ENCODE measurements around the gene MLN. TPM values are rescaled to one million over a fixed set of nuclear protein-coding genes. Genes with fewer than 3 reads are reported as not detected.

Gene MLN
- total RNA-seq, 1 donor from 2014 or later, result not detected

DNA sequence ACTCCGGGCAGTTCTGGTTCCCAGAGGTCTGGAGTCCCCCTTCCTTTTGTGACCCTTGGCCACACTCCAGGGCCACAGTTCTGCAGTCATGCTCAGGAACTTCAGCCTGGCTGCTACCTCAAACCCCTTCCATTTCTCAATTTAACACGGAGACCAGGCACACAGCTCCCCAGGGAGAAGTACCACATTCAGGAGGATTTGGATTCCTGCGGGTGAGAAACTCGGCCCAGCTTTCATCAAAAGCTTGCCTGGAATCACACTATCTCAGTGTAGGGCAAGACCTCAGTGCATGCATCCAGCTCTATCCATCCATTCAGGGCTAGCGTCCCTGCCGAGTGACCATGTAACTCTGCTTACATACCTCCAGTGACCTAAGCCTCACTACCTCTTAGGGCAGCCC, 40.3 kb downstream of the MLN start:
- no peak for DNase-seq (ENCODE audit: low spot score)
- intact Hi-C loops (cut with DNase I), result loop anchor here (2.0 kb wide), 1 partner anchor 179 kb away; no protein-coding TSS in a partner anchor

GRCh38 chr6:33762713-33763112, 41.1 kb downstream of the MLN start:
- DNase-seq (ENCODE audit: low spot score), result no peak
- intact Hi-C loops (cut with DNase I), result loop anchor here (1.0 to 2.0 kb wide), 2 partner anchors 18 to 178 kb away; no protein-coding TSS in a partner anchor

GRCh38 chr6:33761922-33762629, 41.7 kb downstream of the MLN start:
- DNase-seq (ENCODE audit: low spot score), result peak; percentile 86
- intact Hi-C loops (cut with DNase I), result loop anchor here (1.0 to 2.0 kb wide), 3 partner anchors 18 to 177 kb away; partner anchors contain the start of gene UQCC2

GRCh38 chr6:33761581-33761921, 42.3 kb downstream of the MLN start:
- intact Hi-C loops (cut with DNase I), result loop anchor here (2.0 kb wide), 1 partner anchor 51 kb away; the partner anchor contains the start of gene UQCC2
- DNase-seq (ENCODE audit: low spot score), result no peak

DNA sequence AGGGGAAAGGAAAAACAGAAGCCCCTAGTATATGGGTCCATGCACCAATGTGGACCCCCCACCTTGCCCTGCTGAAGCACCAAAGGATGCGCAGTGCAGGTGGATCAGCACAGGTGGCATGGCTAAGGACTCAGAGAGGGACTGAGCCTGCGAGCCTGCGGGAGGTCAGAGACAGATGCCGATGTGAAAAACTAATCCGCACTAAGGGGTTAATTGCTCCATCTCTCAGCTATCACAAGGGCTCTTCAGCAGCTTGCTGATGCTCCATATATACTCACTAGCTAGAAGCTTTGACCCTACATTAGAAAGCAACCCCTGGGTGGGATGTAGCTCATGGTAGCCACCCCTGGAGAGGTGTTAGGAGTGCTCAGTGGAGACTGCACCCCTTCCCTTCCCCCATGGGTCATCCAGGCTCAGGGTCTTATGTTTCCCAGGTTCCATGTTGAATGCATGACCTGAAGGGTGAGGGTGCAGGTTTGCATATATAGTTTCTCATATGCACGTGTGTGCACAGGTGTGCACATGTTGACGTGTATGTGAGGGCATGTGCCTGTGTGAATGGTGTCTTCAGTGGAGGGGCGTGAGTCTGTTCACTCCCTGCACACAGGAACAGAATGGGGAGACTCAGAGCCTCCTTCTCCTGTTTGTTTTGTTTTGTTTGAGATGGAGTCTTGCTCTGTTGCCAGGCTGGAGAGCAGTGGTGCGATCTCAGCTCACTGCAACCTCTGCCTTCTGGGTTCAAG, 43.7 kb downstream of the MLN start:
- no peak for DNase-seq (ENCODE audit: low spot score)

GRCh38 chr6:33758815-33759216, 45.0 kb downstream of the MLN start:
- DNase-seq (ENCODE audit: low spot score), result no peak
- intact Hi-C loops (cut with DNase I), result no loop called here

More for the DNA sequence above, 43.7 kb downstream of the MLN start:
- intact Hi-C loops (cut with DNase I), result loop anchor here (2.0 kb wide), 1 partner anchor 49 kb away; the partner anchor contains the start of gene UQCC2

GRCh38 chr6:33757906-33758305, 45.9 kb downstream of the MLN start:
- intact Hi-C loops (cut with DNase I), result no loop called here
- DNase-seq (ENCODE audit: low spot score), result no peak

GRCh38 chr6:33757113-33757512, 46.7 kb downstream of the MLN start:
- no peak for DNase-seq (ENCODE audit: low spot score)
- intact Hi-C loops (cut with DNase I), result no loop called here

- intact Hi-C loops (cut with DNase I), result no loop called here
- DNase-seq (ENCODE audit: low spot score), result no peak
These were observed 47.4 kb downstream of the MLN start for GRCh38 chr6:33756211-33756954.

- intact Hi-C loops (cut with DNase I), result no loop called here
- no peak for DNase-seq (ENCODE audit: low spot score)
These were observed 48.5 kb downstream of the MLN start for GRCh38 chr6:33755070-33755869.

DNA sequence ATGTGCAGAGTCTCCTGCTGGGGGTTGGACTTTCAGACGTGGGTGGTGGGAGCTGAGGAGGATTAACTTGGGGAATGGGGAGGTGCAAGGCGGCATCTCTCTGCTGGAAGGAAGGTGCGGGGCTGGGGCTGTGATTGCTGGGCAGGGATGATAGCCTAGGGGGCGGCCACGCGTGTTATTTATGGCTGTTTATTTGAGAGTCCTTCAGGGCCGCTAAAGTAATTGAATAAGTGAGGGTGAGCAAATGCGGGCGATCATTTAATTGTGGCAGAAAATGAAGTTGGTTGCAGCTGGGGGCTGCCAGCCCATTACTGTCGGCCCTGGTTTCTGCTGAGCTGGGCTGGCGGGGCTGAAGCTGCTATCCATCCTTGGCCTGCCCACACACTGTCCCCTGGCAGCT, 49.6 kb downstream of the MLN start:
- intact Hi-C loops (cut with DNase I), result no loop called here
- no peak for DNase-seq (ENCODE audit: low spot score)

GRCh38 chr6:33752646-33753015, 51.2 kb downstream of the MLN start:
- intact Hi-C loops (cut with DNase I), result no loop called here
- DNase-seq (ENCODE audit: low spot score), result no peak

DNA sequence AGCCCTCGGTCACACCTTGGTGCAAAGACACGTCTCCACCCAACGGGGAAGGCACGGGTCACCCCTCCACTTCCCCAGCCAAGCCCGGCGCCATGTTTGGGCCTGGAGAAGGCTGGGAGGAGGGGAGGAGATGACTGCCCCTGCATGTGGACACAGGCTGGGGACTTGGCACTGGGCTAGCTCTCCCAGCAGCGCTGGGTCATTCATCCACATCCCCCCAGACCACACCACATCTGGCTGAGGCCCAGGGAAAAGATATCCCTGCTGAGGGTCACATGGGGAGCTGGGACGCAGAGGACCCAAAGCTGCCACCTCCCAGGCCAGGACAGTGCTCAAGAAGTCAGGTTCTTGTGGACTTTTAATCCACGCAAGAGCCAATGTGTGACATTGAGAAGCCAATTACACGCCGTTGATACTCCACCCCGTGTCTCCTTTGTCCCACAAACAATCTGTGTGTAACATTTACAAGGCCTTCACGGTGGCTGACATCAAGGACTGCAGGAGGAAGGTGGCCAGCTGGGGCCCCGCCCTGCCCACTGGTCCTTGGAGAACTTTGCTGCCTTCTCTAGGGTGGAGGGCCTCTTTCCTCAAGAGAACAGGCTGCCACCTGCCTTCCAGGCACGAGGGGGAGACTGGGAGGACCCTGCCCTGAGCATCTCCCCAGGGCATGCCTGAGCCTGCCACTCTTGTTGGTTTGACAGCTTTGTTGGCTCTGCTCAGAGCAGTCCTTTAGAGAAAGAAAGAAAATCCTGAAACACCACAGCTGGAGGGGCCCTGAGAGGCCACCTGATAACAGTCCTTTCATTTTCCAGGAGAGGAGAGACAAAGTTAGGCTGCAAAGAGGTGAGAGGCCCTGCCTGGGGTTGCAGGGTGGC, 51.8 kb downstream of the MLN start:
- no peak for DNase-seq (ENCODE audit: low spot score)
- intact Hi-C loops (cut with DNase I), result no loop called here

DNA sequence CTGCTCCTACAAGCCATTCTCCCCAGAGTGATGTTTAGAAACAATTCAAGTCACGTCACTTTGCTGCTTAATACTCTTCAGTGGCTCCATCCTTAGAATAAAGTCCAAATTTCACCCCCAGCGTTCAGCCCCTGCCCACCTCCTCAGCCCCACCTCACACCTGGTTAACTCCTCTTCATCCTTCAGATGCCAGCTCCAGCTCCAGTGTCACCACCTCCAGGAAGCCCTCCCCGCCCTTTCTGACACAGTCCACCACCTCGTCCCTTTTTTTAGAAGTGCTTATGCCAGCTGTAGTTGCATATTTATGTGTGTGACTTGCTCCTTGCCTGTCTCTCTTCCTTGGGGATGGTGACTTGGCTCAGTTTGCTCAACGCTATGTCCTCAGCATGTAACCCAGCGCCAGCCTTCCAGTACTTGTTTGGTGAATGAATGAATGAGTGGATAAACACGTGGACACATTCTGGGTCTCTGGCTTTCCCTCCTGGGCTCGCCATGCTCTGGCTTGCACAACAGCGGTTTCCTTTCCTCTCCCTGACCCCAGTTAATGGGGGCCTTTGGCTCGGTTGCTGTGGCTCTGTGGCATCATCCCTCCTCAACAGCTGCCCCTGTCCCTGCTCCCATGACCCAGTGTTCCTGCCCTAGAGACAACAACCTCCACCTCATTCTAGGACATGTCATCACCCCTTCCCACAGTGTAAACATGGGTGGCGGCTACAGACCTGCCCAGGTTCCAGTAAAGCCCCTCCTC, 53.4 kb downstream of the MLN start:
- no peak for DNase-seq (ENCODE audit: low spot score)

DNA sequence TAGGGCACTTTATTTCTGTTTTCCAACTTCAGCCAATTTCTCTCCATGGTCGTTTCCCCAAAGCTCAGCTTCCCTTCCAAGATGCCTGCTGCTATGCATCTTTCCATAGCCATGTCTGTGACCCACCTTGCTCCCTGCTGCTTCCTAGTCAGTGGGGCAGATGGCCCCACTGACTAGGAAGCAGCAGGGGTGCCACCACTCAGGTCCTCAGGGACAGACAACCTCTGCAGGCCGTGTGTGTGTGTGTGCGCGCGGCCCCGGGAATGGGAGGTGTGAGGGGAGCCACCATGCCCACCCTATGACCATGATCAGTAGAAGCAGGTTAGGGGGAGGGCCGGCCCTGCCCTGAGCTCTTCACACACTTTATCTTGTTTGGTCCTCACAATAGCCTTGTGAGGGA, 54.4 kb downstream of the MLN start:
- intact Hi-C loops (cut with DNase I), result no loop called here
- DNase-seq (ENCODE audit: low spot score), result no peak

More for the DNA sequence above, 53.4 kb downstream of the MLN start:
- intact Hi-C loops (cut with DNase I), result no loop called here

GRCh38 chr6:33748841-33749240, 55.0 kb downstream of the MLN start:
- intact Hi-C loops (cut with DNase I), result no loop called here
- no peak for DNase-seq (ENCODE audit: low spot score)

DNA sequence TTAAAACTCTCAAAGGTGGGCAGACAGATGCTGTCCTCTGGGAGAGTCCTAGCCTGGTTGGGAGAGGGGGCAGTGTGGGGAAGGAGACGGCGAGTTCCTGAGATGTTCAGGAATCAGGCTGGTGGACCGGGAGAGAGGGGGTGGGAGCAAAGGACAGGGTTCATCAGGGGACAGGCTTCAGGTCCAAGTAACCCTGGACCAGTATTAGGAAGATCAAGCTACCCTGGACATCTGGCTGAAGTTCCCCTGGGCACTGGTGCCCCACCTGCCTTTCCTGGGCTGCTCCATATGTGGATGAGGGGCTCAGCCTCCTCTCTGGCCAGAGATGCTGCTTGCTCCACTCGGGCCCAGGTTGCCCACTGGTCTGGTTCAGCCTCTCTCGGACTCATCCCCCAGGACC, 56.0 kb downstream of the MLN start:
- DNase-seq (ENCODE audit: low spot score), result no peak
- intact Hi-C loops (cut with DNase I), result no loop called here

DNA sequence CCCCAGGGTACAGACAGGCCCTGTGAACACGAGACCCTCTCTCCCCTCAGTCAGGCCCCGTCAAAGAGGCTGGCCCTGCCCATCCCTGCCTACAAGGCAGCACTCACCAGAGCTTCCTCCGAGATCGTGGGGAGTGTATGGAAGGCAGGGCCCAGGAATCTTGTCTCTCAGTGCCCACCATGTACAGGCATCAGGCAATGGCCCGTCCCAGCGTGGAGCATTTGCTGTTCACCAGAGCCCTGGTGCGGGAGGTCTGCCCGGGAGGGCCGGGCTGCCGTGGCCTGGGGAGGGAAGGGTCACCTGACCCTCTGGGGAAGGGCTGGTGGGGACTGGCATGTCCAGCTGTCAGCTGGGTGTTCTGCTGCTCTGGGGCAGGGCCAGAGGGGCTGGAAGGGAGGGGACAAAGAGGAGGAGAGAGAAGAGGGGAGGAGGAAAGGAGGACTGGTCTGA, 57.1 kb downstream of the MLN start, which contains the start of gene IP6K3:
IP6K3 (minus strand) TSS at position 255 of the 450 bp plus-strand sequence. CDS start 11,429 bp downstream, outside the sequence.
- peak; percentile 92 for DNase-seq (ENCODE audit: low spot score)
- intact Hi-C loops (cut with DNase I), result no loop called here

All from cardiac septum (tissue), 1 donor.